ENCODE data around the gene SETD3. TPM values are rescaled to one million over a fixed set of nuclear protein-coding genes. Genes with fewer than 3 reads are reported as not detected.

SETD3 gene
- polyA plus RNA-seq, 1 donor (not counting 4 experiments of a cell fraction or from before 2014, with no cell fraction given) = 48.1 TPM

GRCh38 chr14:99422228-99423010, 58.2 kb downstream of the SETD3 start:
- H3K27me3 ChIP-seq (ENCODE audit: control insufficient read depth, extremely low read depth, insufficient read depth, low read length) = no peaks in the 10 kb centered on the region
- TF ChIP-seq, protein P1, sequence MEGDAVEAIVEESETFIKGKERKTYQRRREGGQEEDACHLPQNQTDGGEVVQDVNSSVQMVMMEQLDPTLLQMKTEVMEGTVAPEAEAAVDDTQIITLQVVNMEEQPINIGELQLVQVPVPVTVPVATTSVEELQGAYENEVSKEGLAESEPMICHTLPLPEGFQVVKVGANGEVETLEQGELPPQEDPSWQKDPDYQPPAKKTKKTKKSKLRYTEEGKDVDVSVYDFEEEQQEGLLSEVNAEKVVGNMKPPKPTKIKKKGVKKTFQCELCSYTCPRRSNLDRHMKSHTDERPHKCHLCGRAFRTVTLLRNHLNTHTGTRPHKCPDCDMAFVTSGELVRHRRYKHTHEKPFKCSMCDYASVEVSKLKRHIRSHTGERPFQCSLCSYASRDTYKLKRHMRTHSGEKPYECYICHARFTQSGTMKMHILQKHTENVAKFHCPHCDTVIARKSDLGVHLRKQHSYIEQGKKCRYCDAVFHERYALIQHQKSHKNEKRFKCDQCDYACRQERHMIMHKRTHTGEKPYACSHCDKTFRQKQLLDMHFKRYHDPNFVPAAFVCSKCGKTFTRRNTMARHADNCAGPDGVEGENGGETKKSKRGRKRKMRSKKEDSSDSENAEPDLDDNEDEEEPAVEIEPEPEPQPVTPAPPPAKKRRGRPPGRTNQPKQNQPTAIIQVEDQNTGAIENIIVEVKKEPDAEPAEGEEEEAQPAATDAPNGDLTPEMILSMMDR (optimal IDR thresholded peaks at IDR 0.05 in 1 of 3, IDR thresholded peaks at IDR 0.05 in 1 of 3, conservative IDR thresholded peaks at IDR 0.05 in 1 of 3; ENCODE audit: extremely low read depth in 1 of 3, insufficient read depth in 2 of 3, low read length in 3 of 3) = no peak
- TF ChIP-seq EZH2 (IDR thresholded peaks at IDR 0.05; ENCODE audit: low read length) = no peak
- DNase-seq (ENCODE audit: low read depth, low spot score) (no peak), FAIRE-seq (no peak)
- H3K4me3 ChIP-seq (ENCODE audit: control insufficient read depth in 2 of 3, extremely low read depth in 1 of 3, insufficient read depth in 2 of 3, low read depth in 1 of 3, low read length in 3 of 3) = no peak overlapping the region
- dilution Hi-C loops (cut with MboI; ENCODE audit: extremely low pct_ligation_motif_present, low sequenced_read_pairs) = no loop called here
- H3K4me1 ChIP-seq (ENCODE audit: control insufficient read depth, extremely low read depth, insufficient read depth, low read length) = peaks cover 12% of the 10 kb centered on the region
- no peaks in the 10 kb centered on the region for H3K9me3 ChIP-seq (ENCODE audit: control insufficient read depth, low read depth, low read length)
- no peak overlapping the region for H3K4me2 ChIP-seq (ENCODE audit: control insufficient read depth, extremely low read depth, insufficient read depth, low read depth, low read length)
- H3K9ac ChIP-seq (ENCODE audit: control insufficient read depth, extremely low read depth, insufficient read depth, low read length) = no peak overlapping the region
- peaks cover 8% of the 10 kb centered on the region for H4K20me1 ChIP-seq (ENCODE audit: control insufficient read depth, extremely low read depth, insufficient read depth, low read length)
- no peak overlapping the region for H2AFZ ChIP-seq (ENCODE audit: control insufficient read depth, low read length)
- H3K36me3 ChIP-seq (ENCODE audit: control insufficient read depth in 2 of 2, extremely low read depth in 1 of 2, insufficient read depth in 2 of 2, low read length in 2 of 2) = peaks cover 0 to 6% of the 10 kb centered on the region in 2 experiments
- H3K27ac ChIP-seq (ENCODE audit: control insufficient read depth, insufficient read depth, low read length) = no peak overlapping the region
- H3K79me2 ChIP-seq (ENCODE audit: control insufficient read depth, insufficient read depth, low read length) = peaks cover 2% of the 10 kb centered on the region
- peaks cover 2% of the 10 kb centered on the region for H3K9me1 ChIP-seq (ENCODE audit: control insufficient read depth, extremely low read depth, insufficient read depth, low read length)

GRCh38 chr14:99420711-99421110, 59.9 kb downstream of the SETD3 start:
- Histone ChIP-seq H4K20me1 (ENCODE audit: control insufficient read depth, extremely low read depth, insufficient read depth, low read length) (peaks cover 8% of the 10 kb centered on the region), H3K9me3 (ENCODE audit: control insufficient read depth, low read depth, low read length) (no peaks in the 10 kb centered on the region), H2AFZ (ENCODE audit: control insufficient read depth, low read length) (no peak overlapping the region), H3K4me3 (ENCODE audit: control insufficient read depth in 2 of 3, extremely low read depth in 1 of 3, insufficient read depth in 2 of 3, low read depth in 1 of 3, low read length in 3 of 3) (no peak overlapping the region), H3K36me3 (ENCODE audit: control insufficient read depth in 2 of 2, extremely low read depth in 1 of 2, insufficient read depth in 2 of 2, low read length in 2 of 2) (peaks cover 0 to 6% of the 10 kb centered on the region in 2 experiments), H3K9ac (ENCODE audit: control insufficient read depth, extremely low read depth, insufficient read depth, low read length) (no peak overlapping the region), H3K4me2 (ENCODE audit: control insufficient read depth, extremely low read depth, insufficient read depth, low read depth, low read length) (no peak overlapping the region), H3K27me3 (ENCODE audit: control insufficient read depth, extremely low read depth, insufficient read depth, low read length) (no peaks in the 10 kb centered on the region), H3K79me2 (ENCODE audit: control insufficient read depth, insufficient read depth, low read length) (peaks cover 2% of the 10 kb centered on the region), H3K27ac (ENCODE audit: control insufficient read depth, insufficient read depth, low read length) (no peak overlapping the region), H3K9me1 (ENCODE audit: control insufficient read depth, extremely low read depth, insufficient read depth, low read length) (peaks cover 2% of the 10 kb centered on the region), H3K4me1 (ENCODE audit: control insufficient read depth, extremely low read depth, insufficient read depth, low read length) (peaks cover 12% of the 10 kb centered on the region)
- dilution Hi-C loops (cut with MboI; ENCODE audit: extremely low pct_ligation_motif_present, low sequenced_read_pairs) = no loop called here
- DNase-seq (ENCODE audit: low read depth, low spot score) (peak; percentile 11), FAIRE-seq (no peak)
- TF ChIP-seq EZH2 (IDR thresholded peaks at IDR 0.05; ENCODE audit: low read length) = no peak
- TF ChIP-seq, protein P1 (optimal IDR thresholded peaks at IDR 0.05 in 1 of 3, IDR thresholded peaks at IDR 0.05 in 1 of 3, conservative IDR thresholded peaks at IDR 0.05 in 1 of 3; ENCODE audit: extremely low read depth in 1 of 3, insufficient read depth in 2 of 3, low read length in 3 of 3) = no peak

Data from keratinocyte (primary cell).